Thyroid gland (tissue), 4 donors: ENCODE measurements around the gene HSPH1.

ENCODE experiments used
- CTCF ChIP-seq, 6 experiments: fragments of 200-600 bp in 3 of 6; fragments of 450-650 bp in 3 of 6; sonication (generic) in 3 of 6; IDR thresholded peaks; one replicate each; pipeline ENCODE4 v1.5.1; 2016 to 2019; ENCODE audit warnings: antibody characterized with exemption in 6 of 6, mild to moderate bottlenecking in 2 of 6, inconsistent platforms in 1 of 6, moderate library complexity in 1 of 6
- POLR2A ChIP-seq, 2 donors: fragments of 450-650 bp; IDR thresholded peaks; one replicate each; pipeline ENCODE4 v1.6.1; 2017; ENCODE audit warnings: antibody characterized with exemption in 2 of 2, mild to moderate bottlenecking in 2 of 2, moderate library complexity in 1 of 2

- TF ChIP-seq CTCF (IDR thresholded peaks at IDR 0.05) (no peak), POLR2A (IDR thresholded peaks at IDR 0.05) (no peak)
Observed at GRCh38 chr13:31136724-31137123, 25.0 kb downstream of the HSPH1 start.
